GM12801 (cell line): ENCODE data around the gene USP11.

Experiments used
- TF ChIP-seq, protein P1 (sequence below): IDR thresholded peaks from one replicate; pipeline ENCODE4 v1.5.1; 2011; ENCODE audit warnings: control low read depth; ENCODE audit not compliant: insufficient read length; ENCODE audit errors: extremely low read depth

Gene USP11

GRCh38 chrX:47222751-47223350 is 10.0 kb upstream of the USP11 start:
- TF ChIP-seq, protein P1, sequence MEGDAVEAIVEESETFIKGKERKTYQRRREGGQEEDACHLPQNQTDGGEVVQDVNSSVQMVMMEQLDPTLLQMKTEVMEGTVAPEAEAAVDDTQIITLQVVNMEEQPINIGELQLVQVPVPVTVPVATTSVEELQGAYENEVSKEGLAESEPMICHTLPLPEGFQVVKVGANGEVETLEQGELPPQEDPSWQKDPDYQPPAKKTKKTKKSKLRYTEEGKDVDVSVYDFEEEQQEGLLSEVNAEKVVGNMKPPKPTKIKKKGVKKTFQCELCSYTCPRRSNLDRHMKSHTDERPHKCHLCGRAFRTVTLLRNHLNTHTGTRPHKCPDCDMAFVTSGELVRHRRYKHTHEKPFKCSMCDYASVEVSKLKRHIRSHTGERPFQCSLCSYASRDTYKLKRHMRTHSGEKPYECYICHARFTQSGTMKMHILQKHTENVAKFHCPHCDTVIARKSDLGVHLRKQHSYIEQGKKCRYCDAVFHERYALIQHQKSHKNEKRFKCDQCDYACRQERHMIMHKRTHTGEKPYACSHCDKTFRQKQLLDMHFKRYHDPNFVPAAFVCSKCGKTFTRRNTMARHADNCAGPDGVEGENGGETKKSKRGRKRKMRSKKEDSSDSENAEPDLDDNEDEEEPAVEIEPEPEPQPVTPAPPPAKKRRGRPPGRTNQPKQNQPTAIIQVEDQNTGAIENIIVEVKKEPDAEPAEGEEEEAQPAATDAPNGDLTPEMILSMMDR: no peak

GRCh38 chrX:47223476-47224250 is 9.1 kb upstream of the USP11 start:
- TF ChIP-seq, protein P1: no peak

- TF ChIP-seq, protein P1: no peak
These were observed 8.4 kb upstream of the USP11 start for GRCh38 chrX:47224266-47224895.

DNA sequence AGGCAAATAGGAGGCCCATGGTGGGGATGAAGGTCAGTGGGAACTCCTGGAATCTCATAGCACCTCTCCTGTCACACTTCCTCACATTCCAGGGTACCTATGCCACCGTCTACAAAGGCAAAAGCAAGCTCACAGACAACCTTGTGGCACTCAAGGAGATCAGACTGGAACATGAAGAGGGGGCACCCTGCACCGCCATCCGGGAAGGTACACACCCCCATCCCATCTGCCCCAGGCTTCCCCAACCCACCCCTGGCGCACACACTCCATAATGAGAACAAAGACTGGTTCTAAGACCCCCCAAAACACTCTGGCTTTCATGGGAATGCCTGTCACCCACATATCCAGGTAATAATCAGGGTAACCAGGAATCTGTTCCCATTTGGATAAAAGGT is 7.9 kb upstream of the USP11 start:
- TF ChIP-seq, protein P1: no peak

- TF ChIP-seq, protein P1: no peak
These were observed 6.7 kb upstream of the USP11 start for GRCh38 chrX:47226071-47226470.

- TF ChIP-seq, protein P1: no peak
These were observed 6.1 kb upstream of the USP11 start for GRCh38 chrX:47226531-47227333.

- TF ChIP-seq, protein P1: no peak
These were observed 5.5 kb upstream of the USP11 start for GRCh38 chrX:47227334-47227583.
